ENCODE data around the gene ARNT2. TPM values are rescaled to one million over a fixed set of nuclear protein-coding genes. Genes with fewer than 3 reads are reported as not detected.

The ARNT2 gene
- total RNA-seq, 5 donors from 2014 or later (not counting 1 experiment from before 2014, with no cell fraction given): 0.18 TPM; not detected in 4

DNA sequence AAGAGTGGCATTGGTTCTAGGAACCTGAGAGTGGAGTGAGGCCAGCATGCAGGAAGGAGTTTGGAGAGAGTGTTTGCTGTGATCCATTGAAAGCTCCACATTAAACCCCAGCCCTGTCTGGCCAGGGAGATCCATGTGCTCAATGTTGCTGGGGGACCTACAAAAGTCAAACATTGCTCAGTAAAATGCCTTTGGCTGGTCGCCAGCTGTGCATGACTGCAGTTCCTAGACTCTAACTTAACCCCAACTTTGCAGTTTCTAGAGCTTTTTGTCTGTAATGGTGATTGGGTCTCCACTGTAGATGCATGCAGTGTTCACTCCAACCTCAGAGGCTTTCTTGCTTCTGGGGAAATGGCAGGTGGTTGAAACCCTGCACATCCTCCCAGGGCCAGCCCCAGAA is 191.2 kb downstream of the ARNT2 start:
- WGBS (ENCODE audit: insufficient coverage): 80% methylated on average over 1 of the region's 1 CpG
- ChIA-PET POLR2A (no interaction called here), CTCF (no interaction called here)
- peaks cover 0 to 30% of the 10 kb centered on the region in 2 experiments for H3K27me3 ChIP-seq (replicated peaks in 1 of 2; ENCODE audit: control insufficient read depth in 2 of 2, extremely low read depth in 1 of 2, insufficient read depth in 2 of 2, low read length in 1 of 2)
- H3K9me3 ChIP-seq: no peaks in the 10 kb centered on the region
- H3K27ac Mint-ChIP-seq: no peak overlapping the region
- H3K4me1 Mint-ChIP-seq: no peaks in the 10 kb centered on the region
- no peaks in the 10 kb centered on the region for H3K36me3 ChIP-seq (ENCODE audit: control insufficient read depth in 2 of 2, extremely low read depth in 1 of 2, insufficient read depth in 1 of 2, low read length in 1 of 2)
- H3K4me3 Mint-ChIP-seq: no peak overlapping the region
- H3K27me3 Mint-ChIP-seq: peaks cover 12 to 17% of the 10 kb centered on the region in 2 donors
- H3K27ac ChIP-seq (ENCODE audit: low read length): no peak overlapping the region
- H3K4me3 ChIP-seq (ENCODE audit: control insufficient read depth in 1 of 2, extremely low read depth in 1 of 2, low read length in 1 of 2): no peak overlapping the region
- H3K36me3 Mint-ChIP-seq: no peaks in the 10 kb centered on the region
- DNase-seq (no peak), ATAC-seq (replicated peaks in 1 of 4) (no peak)
- H3K4me1 ChIP-seq (ENCODE audit: control insufficient read depth in 1 of 2, extremely low read depth in 1 of 2, insufficient read depth in 2 of 2, low read length in 2 of 2): no peaks in the 10 kb centered on the region
- no peaks in the 10 kb centered on the region for H3K9me3 Mint-ChIP-seq

DNA sequence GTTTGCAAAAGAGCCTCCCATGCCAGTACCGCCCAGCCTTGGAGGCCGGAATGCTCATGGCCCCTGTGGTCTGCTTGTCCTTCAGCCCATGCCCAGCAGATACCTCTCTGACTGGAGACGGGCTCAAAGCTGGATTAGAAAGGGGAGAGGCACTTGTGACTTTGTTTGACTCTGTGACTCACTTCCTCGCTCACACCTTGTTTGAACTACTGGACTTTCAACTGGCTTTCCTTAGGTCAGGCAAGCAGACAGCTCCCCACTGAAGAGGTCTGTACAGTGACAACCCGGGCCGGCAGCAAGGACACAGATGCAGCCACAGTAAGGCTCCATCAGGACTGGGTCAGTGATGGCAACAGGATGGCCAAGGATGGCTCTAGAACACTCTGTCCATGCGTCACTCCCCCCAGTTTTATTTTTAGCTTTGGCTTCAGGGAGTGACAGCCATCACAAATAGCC is 192.4 kb downstream of the ARNT2 start:
- WGBS (ENCODE audit: insufficient coverage): 81% methylated on average over 6 of the region's 7 CpGs
- DNase-seq: no peak
- Mint-ChIP-seq H3K4me3 (no peak overlapping the region), H3K9me3 (no peaks in the 10 kb centered on the region), H3K4me1 (no peaks in the 10 kb centered on the region), H3K36me3 (no peaks in the 10 kb centered on the region), H3K27ac (no peak overlapping the region), H3K27me3 (peaks cover 15 to 18% of the 10 kb centered on the region in 2 donors)
- ChIA-PET CTCF (no interaction called here), POLR2A (no interaction called here)
- no peak for ATAC-seq (replicated peaks in 1 of 4)
- Histone ChIP-seq H3K9me3 (no peaks in the 10 kb centered on the region), H3K27ac (ENCODE audit: low read length) (no peak overlapping the region), H3K27me3 (replicated peaks in 1 of 2; ENCODE audit: control insufficient read depth in 2 of 2, extremely low read depth in 1 of 2, insufficient read depth in 2 of 2, low read length in 1 of 2) (peaks cover 0 to 26% of the 10 kb centered on the region in 2 experiments), H3K4me3 (ENCODE audit: control insufficient read depth in 1 of 2, extremely low read depth in 1 of 2, low read length in 1 of 2) (no peak overlapping the region), H3K4me1 (ENCODE audit: control insufficient read depth in 1 of 2, extremely low read depth in 1 of 2, insufficient read depth in 2 of 2, low read length in 2 of 2) (no peaks in the 10 kb centered on the region), H3K36me3 (ENCODE audit: control insufficient read depth in 2 of 2, extremely low read depth in 1 of 2, insufficient read depth in 1 of 2, low read length in 1 of 2) (no peaks in the 10 kb centered on the region)

DNA sequence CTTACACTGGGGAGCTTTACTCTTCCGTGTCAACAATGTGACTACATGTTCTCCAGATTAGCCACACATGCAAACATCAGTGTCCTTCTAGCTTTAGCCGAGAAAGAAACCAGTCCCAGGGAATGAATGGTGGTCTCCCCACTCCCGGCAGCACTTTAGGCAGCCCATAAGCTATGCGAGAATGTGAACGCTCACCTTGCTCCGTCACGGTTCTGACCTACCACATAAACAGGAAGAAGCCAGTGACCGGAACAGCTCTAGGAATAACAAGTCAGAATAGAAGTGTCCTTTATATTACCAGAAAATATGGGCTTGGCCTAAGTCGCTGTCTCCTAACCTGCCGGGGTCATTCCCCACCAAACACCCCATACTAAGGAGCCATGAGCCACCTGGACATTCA is 192.9 kb downstream of the ARNT2 start:
- Histone ChIP-seq H3K27ac (ENCODE audit: low read length) (no peak overlapping the region), H3K36me3 (ENCODE audit: control insufficient read depth in 2 of 2, extremely low read depth in 1 of 2, insufficient read depth in 1 of 2, low read length in 1 of 2) (no peaks in the 10 kb centered on the region), H3K4me3 (ENCODE audit: control insufficient read depth in 1 of 2, extremely low read depth in 1 of 2, low read length in 1 of 2) (no peak overlapping the region), H3K4me1 (ENCODE audit: control insufficient read depth in 1 of 2, extremely low read depth in 1 of 2, insufficient read depth in 2 of 2, low read length in 2 of 2) (no peaks in the 10 kb centered on the region), H3K27me3 (replicated peaks in 1 of 2; ENCODE audit: control insufficient read depth in 2 of 2, extremely low read depth in 1 of 2, insufficient read depth in 2 of 2, low read length in 1 of 2) (peaks cover 0 to 24% of the 10 kb centered on the region in 2 experiments), H3K9me3 (no peaks in the 10 kb centered on the region)
- ATAC-seq (replicated peaks in 1 of 4): no peak
- Mint-ChIP-seq H3K4me3 (no peak overlapping the region), H3K27me3 (peaks cover 15 to 18% of the 10 kb centered on the region in 2 donors), H3K4me1 (no peaks in the 10 kb centered on the region), H3K36me3 (no peaks in the 10 kb centered on the region), H3K27ac (no peak overlapping the region), H3K9me3 (no peaks in the 10 kb centered on the region)
- WGBS (ENCODE audit: insufficient coverage): 80% methylated on average over 3 of the region's 10 CpGs
- CTCF ChIA-PET: no interaction called here
- DNase-seq: no peak
- POLR2A ChIA-PET: no interaction called here

DNA sequence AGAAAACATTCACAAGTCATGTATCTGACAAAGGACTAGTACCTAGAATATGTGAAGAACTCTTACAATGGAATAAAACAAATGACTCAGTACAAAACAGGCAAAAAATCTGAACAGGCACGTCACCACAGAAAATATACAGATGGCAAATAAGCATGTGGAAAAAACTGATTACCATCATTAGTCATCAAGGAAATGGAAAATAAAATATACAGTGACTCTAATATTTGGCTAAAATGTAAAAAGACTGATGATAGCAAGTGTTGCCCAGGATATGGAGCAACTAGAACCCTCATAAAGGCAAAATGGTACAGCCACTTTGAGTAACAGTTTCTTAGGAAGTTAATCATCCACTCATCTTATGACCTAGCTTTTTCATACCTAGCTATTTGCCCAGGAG is 195.2 kb downstream of the ARNT2 start:
- Histone ChIP-seq H3K4me1 (ENCODE audit: control insufficient read depth in 1 of 2, extremely low read depth in 1 of 2, insufficient read depth in 2 of 2, low read length in 2 of 2) (no peaks in the 10 kb centered on the region), H3K27me3 (replicated peaks in 1 of 2; ENCODE audit: control insufficient read depth in 2 of 2, extremely low read depth in 1 of 2, insufficient read depth in 2 of 2, low read length in 1 of 2) (peaks cover 0 to 19% of the 10 kb centered on the region in 2 experiments), H3K9me3 (no peaks in the 10 kb centered on the region), H3K36me3 (ENCODE audit: control insufficient read depth in 2 of 2, extremely low read depth in 1 of 2, insufficient read depth in 1 of 2, low read length in 1 of 2) (no peaks in the 10 kb centered on the region), H3K27ac (ENCODE audit: low read length) (no peak overlapping the region), H3K4me3 (ENCODE audit: control insufficient read depth in 1 of 2, extremely low read depth in 1 of 2, low read length in 1 of 2) (no peak overlapping the region)
- DNase-seq (no peak), ATAC-seq (replicated peaks in 1 of 4) (no peak)
- no peaks in the 10 kb centered on the region for H3K9me3 Mint-ChIP-seq
- WGBS (ENCODE audit: insufficient coverage): no CpG with 5 or more reads among the region's 1 CpG
- H3K27ac Mint-ChIP-seq: no peak overlapping the region
- H3K4me1 Mint-ChIP-seq: no peaks in the 10 kb centered on the region
- H3K36me3 Mint-ChIP-seq: no peaks in the 10 kb centered on the region
- CTCF ChIA-PET: no interaction called here
- POLR2A ChIA-PET: no interaction called here
- H3K4me3 Mint-ChIP-seq: no peak overlapping the region
- H3K27me3 Mint-ChIP-seq: peaks cover 12 to 20% of the 10 kb centered on the region in 2 donors

DNA sequence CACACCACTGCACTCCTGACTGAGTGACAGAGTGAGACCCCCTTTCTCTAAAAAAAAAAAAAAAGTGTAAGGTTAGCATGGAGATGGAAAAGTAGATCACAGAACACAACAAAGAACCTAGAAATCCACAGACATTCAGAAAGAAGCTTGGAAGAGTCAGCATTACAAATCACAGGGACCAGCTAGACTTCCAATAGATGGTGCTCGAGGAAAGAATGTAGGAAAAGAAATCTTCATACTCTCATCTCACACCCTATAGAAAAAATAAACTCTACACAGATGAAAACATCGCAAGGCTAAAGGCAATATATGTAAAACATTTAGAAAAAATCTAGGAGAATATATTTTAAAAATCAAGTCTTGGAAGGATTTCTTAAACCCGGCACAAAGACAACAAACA is 196.4 kb downstream of the ARNT2 start:
- H3K9me3 Mint-ChIP-seq: no peaks in the 10 kb centered on the region
- peaks cover 0 to 17% of the 10 kb centered on the region in 2 experiments for H3K27me3 ChIP-seq (replicated peaks in 1 of 2; ENCODE audit: control insufficient read depth in 2 of 2, extremely low read depth in 1 of 2, insufficient read depth in 2 of 2, low read length in 1 of 2)
- no peak overlapping the region for H3K27ac ChIP-seq (ENCODE audit: low read length)
- CTCF ChIA-PET: no interaction called here
- POLR2A ChIA-PET: no interaction called here
- no peak for ATAC-seq (replicated peaks in 1 of 4)
- peaks cover 14 to 27% of the 10 kb centered on the region in 2 donors for H3K27me3 Mint-ChIP-seq
- no peaks in the 10 kb centered on the region for H3K9me3 ChIP-seq
- no peak overlapping the region for H3K4me3 Mint-ChIP-seq
- H3K4me1 Mint-ChIP-seq: no peaks in the 10 kb centered on the region
- no peaks in the 10 kb centered on the region for H3K36me3 Mint-ChIP-seq
- no CpG with 5 or more reads among the region's 3 CpGs for WGBS (ENCODE audit: insufficient coverage)
- no peaks in the 10 kb centered on the region for H3K36me3 ChIP-seq (ENCODE audit: control insufficient read depth in 2 of 2, extremely low read depth in 1 of 2, insufficient read depth in 1 of 2, low read length in 1 of 2)
- no peaks in the 10 kb centered on the region for H3K4me1 ChIP-seq (ENCODE audit: control insufficient read depth in 1 of 2, extremely low read depth in 1 of 2, insufficient read depth in 2 of 2, low read length in 2 of 2)
- no peak overlapping the region for H3K4me3 ChIP-seq (ENCODE audit: control insufficient read depth in 1 of 2, extremely low read depth in 1 of 2, low read length in 1 of 2)
- no peak for DNase-seq
- no peak overlapping the region for H3K27ac Mint-ChIP-seq

DNA sequence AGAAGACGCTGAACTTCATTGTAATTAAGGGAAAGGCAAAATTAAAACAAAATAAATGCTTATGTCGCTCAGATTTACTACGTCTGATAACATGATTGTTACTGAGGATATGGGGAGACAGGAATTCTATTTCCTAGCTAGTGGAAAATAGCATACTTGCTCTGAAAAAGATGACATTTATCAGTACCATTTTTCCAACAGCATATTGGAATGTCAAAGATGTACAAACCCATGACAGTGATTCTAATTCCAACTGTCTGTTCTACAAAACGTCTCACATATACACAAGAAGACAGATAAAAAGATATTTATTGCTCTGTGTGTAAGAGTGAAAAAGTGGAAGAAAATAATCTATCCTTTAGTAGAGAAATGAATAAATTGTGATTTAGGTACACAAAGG is 197.1 kb downstream of the ARNT2 start:
- Histone ChIP-seq H3K27me3 (replicated peaks in 1 of 2; ENCODE audit: control insufficient read depth in 2 of 2, extremely low read depth in 1 of 2, insufficient read depth in 2 of 2, low read length in 1 of 2) (peaks cover 0 to 21% of the 10 kb centered on the region in 2 experiments), H3K9me3 (no peaks in the 10 kb centered on the region), H3K27ac (ENCODE audit: low read length) (no peak overlapping the region), H3K4me1 (ENCODE audit: control insufficient read depth in 1 of 2, extremely low read depth in 1 of 2, insufficient read depth in 2 of 2, low read length in 2 of 2) (no peaks in the 10 kb centered on the region), H3K36me3 (ENCODE audit: control insufficient read depth in 2 of 2, extremely low read depth in 1 of 2, insufficient read depth in 1 of 2, low read length in 1 of 2) (no peaks in the 10 kb centered on the region), H3K4me3 (ENCODE audit: control insufficient read depth in 1 of 2, extremely low read depth in 1 of 2, low read length in 1 of 2) (no peak overlapping the region)
- no peak for ATAC-seq (replicated peaks in 1 of 4)
- H3K4me3 Mint-ChIP-seq: no peak overlapping the region
- H3K27ac Mint-ChIP-seq: no peak overlapping the region
- no peak for DNase-seq
- 93% methylated on average over 2 of the region's 4 CpGs for WGBS (ENCODE audit: insufficient coverage)
- ChIA-PET CTCF (no interaction called here), POLR2A (no interaction called here)
- no peaks in the 10 kb centered on the region for H3K9me3 Mint-ChIP-seq
- H3K27me3 Mint-ChIP-seq: peaks cover 16 to 27% of the 10 kb centered on the region in 2 donors
- no peaks in the 10 kb centered on the region for H3K4me1 Mint-ChIP-seq
- H3K36me3 Mint-ChIP-seq: no peaks in the 10 kb centered on the region
